T-cell (primary cell): Measurements from ENCODE around the gene KIAA1328. TPM values are rescaled to one million over a fixed set of nuclear protein-coding genes. Genes with fewer than 3 reads are reported as not detected.

Experiments used
- ATAC-seq, 4 experiments: fragments of 200-7000 bp in 3 of 4; fragments of 150-1000 bp in 1 of 4; cut with Tn5 transposase; replicated peaks in 1 of 4; 1 replicate in 3 of 4; 2 replicates in 1 of 4; pipeline ENCODE4 v1.10.0; 2021; ENCODE audit warnings: moderate library complexity in 3 of 4, mild to moderate bottlenecking in 2 of 4, moderate number of reproducible peaks in 1 of 4
- CTCF ChIA-PET, 2 donors: fragments of 300-600 bp; sonication (Branson Sonifier 250); formaldehyde crosslinking; loops; one replicate each; lab custom pipeline; 2022; ENCODE audit warnings: antibody characterized with exemption in 2 of 2; lab: Charles Lee
- POLR2A ChIA-PET, 2 donors: fragments of 300-600 bp; sonication (Branson Sonifier 250); formaldehyde crosslinking; loops; one replicate each; lab custom pipeline; 2022; ENCODE audit warnings: antibody characterized with exemption in 2 of 2; lab: Charles Lee
- DNase-seq, 35 experiments: peaks; one replicate each; pipeline versions ENCODE4 v3.0.0 to v3.0.0-alpha.2; 2013 to 2023
- H3K27ac ChIP-seq: one replicate; pipeline ENCODE4 v1.5.1; 2013; ENCODE audit warnings: low read length
- H3K27me3 ChIP-seq, 2 experiments: replicated peaks in 1 of 2; 1 replicate in 1 of 2; 2 replicates in 1 of 2; pipeline versions ENCODE4 v1.6.1 to v1.7.0; 2013; ENCODE audit warnings: low read length in 1 of 2, mixed read lengths in 1 of 2; ENCODE audit not compliant: control insufficient read depth in 2 of 2, insufficient read depth in 2 of 2; ENCODE audit errors: extremely low read depth in 1 of 2
- H3K36me3 ChIP-seq, 2 donors: 1 replicate in 1 of 2; 2 replicates in 1 of 2; pipeline versions ENCODE4 v1.6.1 to v1.7.0; 2013; ENCODE audit warnings: low read length in 1 of 2; ENCODE audit not compliant: control insufficient read depth in 2 of 2, insufficient read depth in 1 of 2; ENCODE audit errors: extremely low read depth in 1 of 2
- H3K4me1 ChIP-seq, 2 experiments: 1 replicate in 1 of 2; 2 replicates in 1 of 2; pipeline versions ENCODE4 v1.6.1 to v1.7.0; 2013; ENCODE audit warnings: low read length in 2 of 2, mixed read lengths in 1 of 2; ENCODE audit not compliant: insufficient read depth in 2 of 2, control insufficient read depth in 1 of 2; ENCODE audit errors: extremely low read depth in 1 of 2
- H3K4me3 ChIP-seq, 2 donors: 1 replicate in 1 of 2; 2 replicates in 1 of 2; pipeline versions ENCODE4 v1.5.1 to v1.7.0; 2013; ENCODE audit warnings: mild to moderate bottlenecking in 2 of 2, low read length in 1 of 2, moderate library complexity in 1 of 2; ENCODE audit not compliant: control insufficient read depth in 1 of 2; ENCODE audit errors: extremely low read depth in 1 of 2
- H3K9me3 ChIP-seq: 2 replicates; pipeline ENCODE4 v1.7.0; 2013
- H3K27ac Mint-ChIP-seq, 2 donors: one replicate each; pipeline ENCODE4 v1.8.0; 2020 to 2021; ENCODE audit warnings: mild to moderate bottlenecking in 2 of 2, mixed read lengths in 2 of 2
- H3K27me3 Mint-ChIP-seq, 2 donors: one replicate each; pipeline ENCODE4 v1.8.0; 2021 to 2022; ENCODE audit warnings: mixed read lengths in 2 of 2
- H3K36me3 Mint-ChIP-seq: one replicate; pipeline ENCODE4 v1.8.0; 2021; ENCODE audit warnings: mixed read lengths
- H3K4me1 Mint-ChIP-seq, 3 donors: one replicate each; pipeline ENCODE4 v1.8.0; 2020 to 2022; ENCODE audit warnings: mixed read lengths in 3 of 3, mild to moderate bottlenecking in 1 of 3
- H3K4me3 Mint-ChIP-seq, 3 donors: one replicate each; pipeline ENCODE4 v1.8.0; 2020 to 2022; ENCODE audit warnings: mild to moderate bottlenecking in 3 of 3, mixed read lengths in 3 of 3, moderate library complexity in 3 of 3
- H3K9me3 Mint-ChIP-seq, 3 donors: one replicate each; pipeline ENCODE4 v1.8.0; 2020 to 2022; ENCODE audit warnings: mixed read lengths in 3 of 3
- WGBS: methylation state at CpG from one replicate; pipeline ENCODE4 v1.1.5; 2013; ENCODE audit warnings: missing lambda C conversion rate; ENCODE audit not compliant: insufficient coverage; 5-methylcytosine and 5-hydroxymethylcytosine counted together
- total RNA-seq, 35 experiments: library from RNA in 6 of 35; stranded (reverse) in 6 of 35; fragments of 120-200 nt in 1 of 35; gene quantifications; one replicate each; pipeline versions ENCODE4 v1.2.1 to v1.2.4 and lab custom pipeline; 2013 to 2026

Gene KIAA1328
- total RNA-seq, 5 donors from 2014 or later (not counting 1 experiment from before 2014, with no cell fraction given) = 10.0 to 17.0 (median 11.5) TPM

DNA sequence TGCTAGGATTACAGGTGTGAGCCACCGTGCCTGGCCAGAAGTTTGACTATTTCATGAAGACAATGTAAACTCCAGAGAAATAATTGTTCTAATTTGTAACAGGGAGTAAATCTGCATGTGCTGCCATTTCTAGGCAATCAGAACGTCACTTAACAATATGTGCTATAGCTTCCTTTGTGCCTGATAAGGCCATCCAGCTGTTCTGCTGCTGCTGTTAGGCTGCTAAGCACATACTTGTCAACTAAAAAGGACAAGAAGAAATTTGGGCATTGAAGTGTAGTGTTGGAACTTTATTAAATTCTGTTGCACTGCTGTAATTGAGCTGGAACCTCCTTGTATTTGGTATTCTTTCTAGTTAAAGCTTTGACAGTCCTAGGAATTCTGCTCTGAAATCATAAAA lies 57.1 kb downstream of the KIAA1328 start:
- H3K4me1 Mint-ChIP-seq = peaks cover 4 to 5% (median 4%) of the 10 kb centered on the region in 3 donors
- ChIA-PET POLR2A (interaction anchor here in 1 of 2 donors (0.7 kb wide), 1 partner anchor 369 kb away, joined by 5 read pairs; no protein-coding TSS in a partner anchor), CTCF (no interaction called here)
- peaks cover 2 to 5% of the 10 kb centered on the region in 2 donors for H3K36me3 ChIP-seq
- no peaks in the 10 kb centered on the region for H3K27me3 Mint-ChIP-seq
- H3K9me3 ChIP-seq = no peaks in the 10 kb centered on the region
- H3K27ac ChIP-seq = no peak overlapping the region
- no peaks in the 10 kb centered on the region for H3K9me3 Mint-ChIP-seq
- H3K4me3 ChIP-seq = no peak overlapping the region
- H3K36me3 Mint-ChIP-seq = peaks cover 35% of the 10 kb centered on the region
- ATAC-seq = no peak
- no peak overlapping the region for H3K4me3 Mint-ChIP-seq
- H3K27ac Mint-ChIP-seq = no peak overlapping the region
- DNase-seq = no peak
- WGBS = 100% methylated on average over 2 of the region's 2 CpGs
- no peaks in the 10 kb centered on the region for H3K4me1 ChIP-seq
- H3K27me3 ChIP-seq = no peaks in the 10 kb centered on the region

DNA sequence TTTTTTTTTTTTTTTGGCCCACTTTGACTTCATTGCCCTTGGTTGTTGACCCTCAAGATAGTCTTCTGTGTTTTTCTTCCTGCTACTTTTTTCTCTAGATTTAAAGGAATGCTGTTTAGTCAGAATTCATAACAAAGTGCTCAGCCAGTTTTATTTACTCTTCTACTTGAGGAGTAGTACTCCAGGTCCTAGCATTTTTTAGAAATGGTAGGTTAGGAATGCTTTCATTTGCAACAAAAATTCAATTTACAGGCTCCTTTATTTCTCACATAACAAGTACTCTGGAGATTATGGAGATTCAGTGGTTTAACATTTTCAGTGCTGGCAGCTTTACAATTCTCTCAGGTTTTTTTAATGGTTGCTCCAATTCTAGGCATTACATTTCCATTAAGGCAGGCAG lies 58.2 kb downstream of the KIAA1328 start:
- Histone ChIP-seq H3K27ac (no peak overlapping the region), H3K4me3 (no peak overlapping the region), H3K9me3 (no peaks in the 10 kb centered on the region), H3K36me3 (peaks cover 2 to 5% of the 10 kb centered on the region in 2 donors), H3K27me3 (no peaks in the 10 kb centered on the region), H3K4me1 (no peaks in the 10 kb centered on the region)
- no peak for DNase-seq
- no peaks in the 10 kb centered on the region for H3K27me3 Mint-ChIP-seq
- H3K36me3 Mint-ChIP-seq = peaks cover 36% of the 10 kb centered on the region
- ChIA-PET POLR2A (no interaction called here), CTCF (interaction anchor here in 1 of 2 donors (0.7 kb wide), 1 partner anchor 226 kb away, joined by 3 read pairs; no protein-coding TSS in a partner anchor)
- H3K9me3 Mint-ChIP-seq = no peaks in the 10 kb centered on the region
- peaks cover 4 to 5% (median 4%) of the 10 kb centered on the region in 3 donors for H3K4me1 Mint-ChIP-seq
- no peak for ATAC-seq
- H3K27ac Mint-ChIP-seq = no peak overlapping the region
- no peak overlapping the region for H3K4me3 Mint-ChIP-seq

DNA sequence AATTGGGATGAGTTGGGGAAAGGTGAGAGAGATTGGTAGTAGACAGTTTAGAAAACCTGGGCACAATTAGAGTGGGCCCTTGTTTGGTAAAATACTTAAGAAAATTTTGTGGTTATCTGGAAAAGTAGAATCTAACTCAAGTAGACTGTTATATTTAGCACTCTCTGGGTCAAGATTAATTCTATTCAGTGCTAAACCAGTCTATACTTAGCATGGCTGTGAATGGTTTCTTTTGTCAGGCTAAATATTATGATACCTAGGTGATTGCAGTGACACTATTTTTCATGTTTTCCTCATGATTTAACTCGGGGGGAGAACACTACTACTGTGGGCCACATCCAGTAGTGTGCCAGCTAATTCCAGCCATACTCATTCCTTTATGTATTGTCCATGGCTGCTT lies 58.9 kb downstream of the KIAA1328 start:
- Mint-ChIP-seq H3K36me3 (peaks cover 40% of the 10 kb centered on the region), H3K27me3 (no peaks in the 10 kb centered on the region), H3K4me3 (no peak overlapping the region), H3K9me3 (no peaks in the 10 kb centered on the region), H3K4me1 (peaks cover 4 to 5% (median 4%) of the 10 kb centered on the region in 3 donors), H3K27ac (no peak overlapping the region)
- no peaks in the 10 kb centered on the region for H3K9me3 ChIP-seq
- DNase-seq (no peak), ATAC-seq (no peak)
- WGBS = 100% methylated on average over 1 of the region's 1 CpG
- no peaks in the 10 kb centered on the region for H3K27me3 ChIP-seq
- H3K4me3 ChIP-seq = no peak overlapping the region
- ChIA-PET POLR2A (no interaction called here), CTCF (no interaction called here)
- no peaks in the 10 kb centered on the region for H3K4me1 ChIP-seq
- H3K36me3 ChIP-seq = peaks cover 2 to 5% of the 10 kb centered on the region in 2 donors
- no peak overlapping the region for H3K27ac ChIP-seq

DNA sequence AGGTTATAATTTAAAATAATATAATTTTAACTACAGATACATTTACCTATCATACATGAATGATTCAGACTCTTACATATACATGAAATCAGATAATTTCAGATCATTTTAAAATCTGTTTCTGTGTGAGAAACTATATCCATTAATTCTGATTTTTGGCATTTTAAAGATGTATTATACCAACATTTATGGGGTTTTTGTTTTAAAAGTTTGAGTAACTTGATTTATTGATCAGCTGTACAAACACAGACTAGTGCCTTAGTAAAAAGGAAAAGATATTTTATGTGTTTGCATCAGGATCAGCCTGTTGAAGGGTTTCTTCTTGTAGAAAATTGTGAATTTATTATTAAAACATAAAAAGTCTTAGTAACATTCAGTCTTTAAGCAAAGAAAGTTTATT lies 59.9 kb downstream of the KIAA1328 start:
- Mint-ChIP-seq H3K36me3 (peaks cover 43% of the 10 kb centered on the region), H3K4me1 (peaks cover 4 to 5% (median 4%) of the 10 kb centered on the region in 3 donors), H3K27me3 (no peaks in the 10 kb centered on the region), H3K27ac (no peak overlapping the region), H3K9me3 (no peaks in the 10 kb centered on the region), H3K4me3 (no peak overlapping the region)
- H3K9me3 ChIP-seq = no peaks in the 10 kb centered on the region
- no peaks in the 10 kb centered on the region for H3K27me3 ChIP-seq
- H3K36me3 ChIP-seq = peaks cover 2 to 5% of the 10 kb centered on the region in 2 donors
- CTCF ChIA-PET = no interaction called here
- no peaks in the 10 kb centered on the region for H3K4me1 ChIP-seq
- POLR2A ChIA-PET = no interaction called here
- no peak overlapping the region for H3K27ac ChIP-seq
- no peak for ATAC-seq
- DNase-seq = no peak
- no peak overlapping the region for H3K4me3 ChIP-seq

DNA sequence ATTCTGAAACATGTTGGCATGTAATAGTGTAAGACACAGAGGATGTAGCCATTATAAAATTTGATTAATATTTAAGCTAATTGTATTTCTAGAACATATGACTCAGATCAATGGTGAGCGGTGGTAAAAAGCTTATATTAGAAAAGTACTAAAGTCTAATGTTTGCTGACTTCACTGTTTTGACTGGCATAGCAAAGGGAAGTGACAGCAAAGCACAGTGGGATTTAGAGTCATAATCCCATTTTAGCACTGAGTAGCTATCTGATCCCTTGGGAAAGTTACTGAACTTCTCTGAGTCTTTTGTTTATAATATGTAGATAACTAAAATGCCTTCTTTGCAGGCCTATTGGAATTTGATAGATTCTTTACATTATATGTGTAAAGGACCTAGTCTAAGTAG lies 60.4 kb downstream of the KIAA1328 start:
- DNase-seq (no peak), ATAC-seq (no peak)
- Histone ChIP-seq H3K9me3 (no peaks in the 10 kb centered on the region), H3K4me3 (no peak overlapping the region), H3K27me3 (no peaks in the 10 kb centered on the region), H3K4me1 (no peaks in the 10 kb centered on the region), H3K36me3 (peaks cover 2 to 5% of the 10 kb centered on the region in 2 donors), H3K27ac (no peak overlapping the region)
- Mint-ChIP-seq H3K36me3 (peaks cover 46% of the 10 kb centered on the region), H3K9me3 (no peaks in the 10 kb centered on the region), H3K4me1 (peaks cover 4 to 5% (median 4%) of the 10 kb centered on the region in 3 donors), H3K27me3 (no peaks in the 10 kb centered on the region), H3K4me3 (no peak overlapping the region), H3K27ac (no peak overlapping the region)
- POLR2A ChIA-PET = interaction anchor here in 1 of 2 donors (0.7 kb wide), 1 partner anchor 1873 kb away, joined by 5 read pairs; no protein-coding TSS in a partner anchor
- WGBS = no CpG with 5 or more reads among the region's 1 CpG
- CTCF ChIA-PET = no interaction called here

- ChIA-PET CTCF (no interaction called here), POLR2A (interaction anchor here in 1 of 2 donors (0.7 kb wide), 1 partner anchor 1873 kb away, joined by 5 read pairs; no protein-coding TSS in a partner anchor)
- H3K4me3 Mint-ChIP-seq = no peak overlapping the region
- H3K36me3 ChIP-seq = peaks cover 2 to 5% of the 10 kb centered on the region in 2 donors
- ATAC-seq (no peak), DNase-seq (no peak)
- H3K27ac ChIP-seq = no peak overlapping the region
- no peaks in the 10 kb centered on the region for H3K27me3 ChIP-seq
- H3K9me3 Mint-ChIP-seq = no peaks in the 10 kb centered on the region
- H3K27me3 Mint-ChIP-seq = no peaks in the 10 kb centered on the region
- H3K36me3 Mint-ChIP-seq = peaks cover 47% of the 10 kb centered on the region
- H3K27ac Mint-ChIP-seq = no peak overlapping the region
- H3K4me3 ChIP-seq = no peak overlapping the region
- H3K9me3 ChIP-seq = no peaks in the 10 kb centered on the region
- peaks cover 4 to 5% (median 4%) of the 10 kb centered on the region in 3 donors for H3K4me1 Mint-ChIP-seq
- H3K4me1 ChIP-seq = no peaks in the 10 kb centered on the region
These were observed 60.8 kb downstream of the KIAA1328 start for GRCh38 chr18:36889742-36890141.

DNA sequence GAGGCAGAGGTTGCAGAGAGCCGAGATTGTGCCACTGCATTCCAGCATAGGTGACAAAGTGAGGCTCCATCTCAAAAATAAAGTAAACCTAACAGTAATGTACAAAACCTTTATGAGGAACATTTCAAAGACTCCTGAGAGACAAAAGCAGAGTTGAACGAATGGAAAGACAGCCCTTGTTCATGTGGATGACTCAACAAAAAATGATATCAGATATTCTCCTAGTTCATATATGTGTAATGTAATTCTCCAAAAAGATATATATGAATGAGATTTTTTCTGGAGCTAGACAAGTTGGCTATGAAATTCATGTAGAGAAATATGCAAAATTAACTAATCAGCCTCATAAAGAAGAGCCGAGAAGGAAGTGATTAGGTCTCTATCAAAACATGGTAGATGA lies 61.7 kb downstream of the KIAA1328 start:
- Histone ChIP-seq H3K36me3 (peaks cover 2 to 3% of the 10 kb centered on the region in 2 donors), H3K4me1 (no peaks in the 10 kb centered on the region), H3K27me3 (no peaks in the 10 kb centered on the region), H3K4me3 (no peak overlapping the region), H3K9me3 (no peaks in the 10 kb centered on the region), H3K27ac (no peak overlapping the region)
- Mint-ChIP-seq H3K27me3 (no peaks in the 10 kb centered on the region), H3K9me3 (no peaks in the 10 kb centered on the region), H3K4me1 (peaks cover 4 to 5% (median 4%) of the 10 kb centered on the region in 3 donors), H3K27ac (no peak overlapping the region), H3K4me3 (no peak overlapping the region), H3K36me3 (peaks cover 46% of the 10 kb centered on the region)
- DNase-seq (no peak), ATAC-seq (no peak)
- WGBS = no CpG with 5 or more reads among the region's 3 CpGs
- CTCF ChIA-PET = no interaction called here
- POLR2A ChIA-PET = no interaction called here
